Fibroblast of skin of left quadriceps (primary cell): ENCODE results near the gene UMAD1.

ENCODE experiments used
- DNase-seq, 2 experiments: peaks; one replicate each; pipeline ENCODE4 v3.0.0-alpha.2; 2013; ENCODE audit warnings: low read depth in 2 of 2

UMAD1 gene

DNA sequence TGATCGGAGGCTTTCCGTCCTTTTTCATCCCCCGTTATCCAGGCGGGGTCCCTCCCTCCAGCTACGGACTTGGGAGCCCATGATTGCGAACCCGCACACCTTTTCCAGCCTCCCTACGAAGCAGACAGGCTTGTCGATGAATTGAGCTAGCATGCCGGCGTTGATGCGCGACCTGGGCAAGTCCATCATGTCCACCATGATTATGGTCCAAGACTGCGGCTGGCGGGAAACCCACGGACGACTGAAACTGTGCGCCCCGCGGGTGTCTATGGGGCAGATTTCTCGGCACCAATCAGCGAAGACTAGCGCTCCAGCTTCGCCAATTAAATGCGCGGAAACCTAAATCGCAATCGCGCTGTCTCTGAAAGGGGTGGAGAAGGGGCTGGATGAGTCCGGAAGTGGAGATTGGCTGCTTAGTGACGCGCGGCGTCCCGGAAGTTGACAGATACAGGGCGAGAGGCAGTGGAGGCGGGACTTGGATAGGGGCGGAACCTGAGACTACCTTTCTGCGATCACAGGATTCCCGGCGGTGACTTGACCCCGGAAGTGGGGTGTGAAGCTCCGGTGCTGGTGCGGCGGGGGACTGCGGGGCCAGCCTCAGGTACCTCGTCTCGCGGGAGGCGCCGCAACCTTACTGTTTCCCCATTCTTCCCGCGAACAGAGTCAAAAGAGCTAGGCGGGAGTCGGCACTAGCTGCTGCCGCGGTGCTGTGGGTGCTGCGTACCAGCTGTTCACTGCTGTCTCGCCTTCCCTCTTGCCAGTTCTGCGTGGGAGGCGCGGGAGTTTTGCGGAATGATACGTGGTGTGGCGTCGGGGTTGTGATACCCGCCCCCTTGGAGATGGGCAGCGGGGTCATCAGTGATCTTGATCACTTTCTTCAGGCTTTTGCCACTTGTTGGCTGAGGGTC lies at the start of gene UMAD1:
UMAD1 (plus strand) TSS at position 532 of the 908 bp plus-strand sequence. CDS start 32,620 bp downstream, outside the sequence.
- peak; percentile 97 for DNase-seq

DNA sequence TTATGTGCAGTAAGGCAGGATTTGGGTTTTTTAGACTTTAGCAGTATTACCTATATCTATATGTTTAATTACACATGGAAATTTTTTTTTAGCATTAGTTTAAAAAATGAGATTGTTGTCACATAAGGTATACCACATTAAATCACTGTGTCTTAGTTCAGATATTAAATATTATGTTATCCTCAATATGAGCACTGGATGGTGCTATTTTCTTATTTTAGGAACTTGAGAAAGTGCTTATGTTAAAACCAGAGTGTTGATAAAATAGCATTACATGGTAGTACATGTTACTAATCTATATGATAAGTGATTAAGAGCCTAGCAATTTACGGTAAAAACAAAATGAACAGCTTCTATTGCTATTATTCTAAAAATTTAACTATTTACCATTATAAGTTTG lies 45.1 kb upstream of the UMAD1 start:
- peak; percentile 4 to 6 for DNase-seq

DNA sequence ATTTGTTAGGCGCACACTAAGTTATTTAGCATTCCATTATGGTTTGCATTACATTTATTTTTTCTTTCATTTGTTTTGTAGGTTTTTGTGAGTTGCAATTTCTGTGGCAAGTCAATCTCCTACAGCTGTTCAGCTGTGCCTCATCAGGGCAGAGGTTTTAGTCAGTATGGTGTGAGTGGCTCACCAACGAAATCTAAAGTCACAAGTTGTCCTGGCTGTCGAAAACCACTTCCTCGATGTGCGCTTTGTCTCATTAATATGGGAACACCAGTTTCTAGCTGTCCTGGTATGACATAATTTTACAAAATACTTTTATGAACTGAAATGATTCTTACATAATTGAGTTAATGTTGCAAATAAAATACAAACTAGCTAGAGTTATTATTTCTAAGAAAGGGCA lies 44.4 kb upstream of the UMAD1 start:
- DNase-seq: no peak

DNA sequence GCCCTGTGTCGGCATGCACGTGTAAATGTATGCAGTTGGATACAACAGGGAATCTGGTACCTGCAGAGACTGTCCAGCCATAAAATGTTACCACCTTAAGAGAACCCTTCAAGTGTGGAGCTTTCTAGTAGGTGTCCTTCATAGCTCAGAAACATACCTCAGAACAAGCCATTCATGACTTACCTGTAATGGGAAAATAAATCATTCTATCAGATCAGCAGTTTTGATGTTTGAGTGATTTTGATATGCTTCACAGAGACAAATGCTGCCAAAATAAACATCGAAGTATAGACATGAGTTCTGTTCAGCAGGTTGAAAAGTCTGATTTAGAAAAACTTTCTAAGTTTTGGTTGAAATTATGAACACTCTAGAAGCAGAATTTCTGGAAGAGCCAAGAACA lies 33.5 kb upstream of the UMAD1 start:
- no peak for DNase-seq

DNA sequence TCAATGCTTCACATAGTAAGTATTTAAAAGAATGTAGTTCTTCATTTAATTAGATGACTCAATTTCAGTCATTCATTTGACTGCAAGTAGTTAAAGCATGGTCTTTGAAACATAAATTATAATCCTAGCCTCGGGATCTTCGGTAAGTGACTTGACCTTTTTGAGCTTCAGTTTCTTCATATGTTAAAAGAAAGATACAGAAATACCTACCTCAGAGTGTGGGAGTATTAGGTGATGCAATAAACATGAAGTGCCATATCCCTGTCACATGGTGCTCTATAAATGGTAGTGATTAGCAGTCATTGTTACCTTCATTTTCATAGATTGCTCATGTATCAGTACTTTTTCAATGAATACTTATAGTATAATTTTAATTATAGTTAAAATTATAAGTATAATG lies 31.2 kb upstream of the UMAD1 start:
- DNase-seq: no peak

DNA sequence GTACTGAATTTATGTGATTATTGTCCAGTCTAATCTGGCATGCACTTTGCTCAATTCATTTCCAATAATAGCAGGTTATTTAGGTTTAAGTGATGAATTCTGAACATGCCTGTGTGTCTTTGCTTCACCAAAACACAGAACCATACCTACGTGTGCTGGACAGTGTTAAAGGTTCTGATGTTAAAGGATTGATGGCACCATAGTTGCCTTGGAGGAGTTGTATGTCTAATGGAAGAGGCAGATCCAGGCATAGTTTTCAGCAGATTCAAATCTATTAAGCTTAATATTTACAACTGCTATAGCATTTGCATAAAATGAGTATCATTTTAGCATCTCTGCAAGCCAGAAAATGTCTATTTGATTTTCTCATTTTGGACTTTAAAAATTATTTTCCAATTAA lies 28.0 kb upstream of the UMAD1 start:
- DNase-seq: no peak

DNA sequence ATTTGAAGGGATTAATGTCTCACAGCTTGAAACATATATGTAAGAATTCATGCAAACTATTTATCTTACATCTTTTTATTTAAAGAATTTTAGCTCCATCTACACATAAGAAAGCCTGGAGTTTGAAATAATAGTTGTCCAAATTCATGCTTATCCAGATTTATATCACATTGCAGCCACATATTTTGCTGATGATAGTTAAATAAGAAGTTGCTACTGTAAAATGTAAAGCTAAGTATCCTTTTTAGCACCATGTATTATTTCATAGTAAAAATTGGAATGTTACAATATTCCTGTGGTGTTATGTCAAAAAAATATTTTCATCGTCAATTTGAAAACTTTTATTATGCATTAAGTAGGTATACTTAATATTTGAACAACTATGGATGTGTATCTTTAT lies 27.3 kb upstream of the UMAD1 start:
- DNase-seq: no peak

DNA sequence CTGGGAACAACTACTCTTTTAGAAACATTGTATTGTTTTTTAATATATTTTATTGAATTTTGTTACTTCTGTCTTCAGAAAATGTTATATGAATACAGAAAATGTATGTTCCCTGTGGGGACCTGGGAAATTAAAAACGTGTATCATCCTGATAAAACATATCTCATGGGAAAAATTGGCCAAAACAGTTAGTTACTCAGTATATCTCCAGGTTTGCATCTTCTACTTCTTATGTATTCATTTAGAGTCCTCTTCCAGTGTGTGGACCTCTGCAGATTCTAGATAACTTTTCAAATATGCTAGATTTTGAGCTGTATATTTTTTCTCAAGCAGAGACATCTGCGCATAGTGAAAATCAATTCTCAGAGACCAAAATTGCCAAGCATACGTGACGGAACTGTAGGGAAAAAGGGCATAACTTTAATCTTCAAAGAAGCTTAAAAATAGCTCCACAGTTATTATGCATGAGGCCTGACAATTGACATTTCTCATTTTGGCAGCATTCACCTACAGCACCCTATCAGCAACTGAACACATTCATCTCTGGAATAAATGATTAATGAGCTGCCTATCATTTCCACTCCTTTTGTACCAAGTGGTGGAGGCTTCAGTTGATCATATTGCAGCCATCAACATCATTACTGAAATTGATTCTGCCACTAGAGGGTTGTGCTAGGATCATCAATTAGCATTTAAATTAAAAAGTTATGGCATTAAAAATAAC lies 26.4 kb upstream of the UMAD1 start:
- no peak for DNase-seq

DNA sequence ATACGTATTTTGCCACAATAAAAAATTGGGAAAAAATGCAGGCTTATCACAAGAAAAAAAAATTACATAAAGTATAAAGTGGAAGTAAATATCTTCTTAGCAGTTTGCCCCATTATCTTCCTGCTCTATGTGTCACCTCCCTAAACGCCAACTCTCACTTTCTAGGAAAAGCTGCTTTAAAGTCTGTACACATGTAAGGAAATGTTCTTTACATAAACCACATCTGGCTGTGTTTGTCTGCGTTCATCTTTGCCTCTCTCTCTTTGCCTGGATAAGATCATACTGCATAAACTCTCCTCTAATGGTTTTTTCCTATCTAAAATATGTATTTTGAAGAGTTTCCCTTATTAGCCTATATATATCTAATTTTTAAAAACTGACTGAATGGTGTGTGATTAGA lies 23.0 kb upstream of the UMAD1 start:
- no peak for DNase-seq

DNA sequence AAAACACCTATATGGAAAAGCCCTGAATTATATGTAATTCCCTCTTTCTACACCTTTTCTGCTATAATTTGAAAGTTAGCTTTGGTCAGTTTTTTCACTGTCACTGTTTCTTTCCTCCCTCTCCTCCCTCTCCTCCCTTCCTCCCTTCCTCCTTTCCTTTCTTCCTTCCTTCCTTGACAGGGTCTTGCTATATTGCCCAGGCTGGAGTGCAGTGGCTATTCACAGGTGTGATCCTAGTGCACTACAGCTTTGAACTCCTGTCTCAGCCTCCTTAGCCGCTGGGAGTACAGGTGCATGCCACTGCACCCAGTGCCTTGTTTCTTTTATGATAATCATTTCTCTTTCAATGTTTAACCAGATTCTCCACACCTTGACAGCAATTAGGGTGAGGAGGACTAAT lies 22.1 kb upstream of the UMAD1 start:
- DNase-seq: no peak

DNA sequence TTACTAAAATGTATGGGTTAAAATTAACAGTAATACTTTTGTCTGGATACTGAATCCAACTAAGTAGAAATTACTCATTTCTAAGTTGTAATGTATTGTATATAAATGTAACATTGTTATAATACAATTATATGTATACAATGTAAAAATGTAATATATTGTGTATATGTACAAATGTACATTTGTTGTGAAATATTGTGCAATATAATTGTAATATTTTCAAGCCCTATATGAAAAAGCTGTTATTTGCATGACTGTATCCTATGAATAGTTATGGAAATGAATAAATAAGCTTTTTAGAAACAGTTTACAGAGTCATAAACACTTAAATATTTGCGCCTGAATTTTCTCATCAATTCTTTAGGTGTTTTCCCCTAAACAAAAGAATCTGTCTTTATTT lies 20.3 kb upstream of the UMAD1 start:
- no peak for DNase-seq

DNA sequence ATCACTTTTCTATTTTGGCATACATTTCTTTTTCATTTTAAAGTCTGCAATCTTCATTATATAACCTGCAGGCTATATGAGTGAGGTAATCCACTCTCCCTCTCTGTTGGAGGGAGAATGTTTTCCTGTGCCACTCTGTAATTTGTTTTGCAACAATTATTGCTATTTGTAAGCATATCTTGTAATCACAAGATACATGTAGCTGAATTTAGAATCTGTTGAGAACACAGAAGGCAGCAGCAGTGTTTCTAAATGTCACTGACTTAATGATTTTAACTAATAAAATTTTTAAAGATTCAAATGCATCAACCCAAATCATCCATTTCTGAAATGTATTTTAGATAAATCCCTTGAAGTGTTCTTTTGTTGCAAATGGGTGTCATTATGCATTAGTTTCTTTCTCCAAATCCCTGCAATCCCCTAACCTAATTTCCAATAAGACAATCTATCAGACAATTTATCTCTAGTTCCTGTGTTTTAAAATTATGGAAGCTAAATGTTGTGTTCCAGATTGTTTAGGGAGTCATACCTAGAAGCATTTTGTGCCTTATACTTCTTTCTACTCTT lies 19.8 kb upstream of the UMAD1 start:
- no peak for DNase-seq

DNA sequence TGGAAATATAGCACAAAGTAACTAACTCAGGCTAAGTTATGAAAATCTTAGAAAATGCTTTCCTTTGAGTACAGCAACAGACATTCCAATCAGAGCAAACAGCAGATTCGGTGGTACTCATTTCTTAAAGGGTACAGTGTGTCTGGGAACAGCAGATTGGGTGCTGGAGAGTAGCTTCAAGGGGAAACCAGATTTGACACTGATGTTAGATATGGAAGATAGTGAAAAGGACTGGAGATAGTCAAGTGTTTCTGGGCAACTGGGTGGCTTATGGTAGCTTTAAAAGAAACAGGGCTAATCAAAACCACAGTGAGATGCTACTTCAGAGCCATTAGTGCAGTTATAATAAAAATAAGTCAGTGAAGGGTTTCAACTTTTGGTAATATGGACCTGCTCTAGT lies 12.1 kb upstream of the UMAD1 start:
- no peak for DNase-seq

DNA sequence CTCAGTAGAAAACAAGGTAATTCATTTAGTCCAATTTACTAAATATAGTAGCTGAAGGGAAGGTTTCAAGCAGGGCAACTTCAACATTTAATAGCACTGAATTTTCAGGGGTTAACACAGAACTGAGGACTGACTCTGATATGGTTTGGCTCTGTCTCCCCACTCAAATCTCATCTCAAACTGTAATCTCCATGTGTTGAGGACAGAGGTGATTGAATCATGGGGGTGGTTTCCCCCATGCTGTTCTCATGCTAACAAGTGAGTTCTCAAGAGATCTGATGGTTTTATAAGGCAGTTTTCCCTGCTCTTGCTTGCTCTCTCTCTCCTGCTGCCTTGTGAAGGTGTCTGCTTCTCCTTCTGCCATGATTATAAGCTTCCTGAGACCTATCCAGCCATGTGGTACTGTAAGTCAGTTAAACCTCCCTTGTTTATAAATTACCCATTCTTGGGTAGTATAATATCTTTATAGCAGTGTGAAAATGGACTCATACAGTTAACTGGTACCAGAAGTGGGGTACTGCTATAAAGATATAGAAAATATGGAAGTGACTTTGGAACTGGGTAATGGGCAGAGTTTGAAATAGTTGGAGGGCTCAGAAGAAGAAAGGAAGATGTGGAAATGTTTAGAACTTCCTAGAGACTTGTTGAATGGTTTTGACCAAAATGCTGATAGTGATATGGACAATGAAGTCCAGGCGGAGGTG lies 9.8 kb upstream of the UMAD1 start:
- no peak for DNase-seq

DNA sequence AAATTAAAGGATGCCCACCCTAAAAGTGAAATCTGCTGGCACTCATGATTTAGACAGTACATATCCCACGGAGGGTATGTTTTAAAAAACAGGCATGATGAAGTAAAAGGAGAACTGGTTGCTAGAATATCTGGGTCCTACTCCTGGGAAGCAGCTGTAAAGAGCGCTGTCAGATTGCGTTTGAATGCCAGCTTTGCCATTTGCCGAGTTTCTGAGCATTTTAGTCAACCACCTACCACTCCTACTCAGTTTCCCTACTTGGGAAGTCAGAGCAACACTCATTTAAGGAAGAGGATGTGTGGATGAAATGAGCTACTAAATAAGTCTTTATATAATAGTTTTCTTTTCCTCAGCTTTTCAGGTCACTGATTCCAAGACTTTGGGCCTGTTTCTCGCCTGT lies 1.1 kb upstream of the UMAD1 start:
- no peak for DNase-seq

DNA sequence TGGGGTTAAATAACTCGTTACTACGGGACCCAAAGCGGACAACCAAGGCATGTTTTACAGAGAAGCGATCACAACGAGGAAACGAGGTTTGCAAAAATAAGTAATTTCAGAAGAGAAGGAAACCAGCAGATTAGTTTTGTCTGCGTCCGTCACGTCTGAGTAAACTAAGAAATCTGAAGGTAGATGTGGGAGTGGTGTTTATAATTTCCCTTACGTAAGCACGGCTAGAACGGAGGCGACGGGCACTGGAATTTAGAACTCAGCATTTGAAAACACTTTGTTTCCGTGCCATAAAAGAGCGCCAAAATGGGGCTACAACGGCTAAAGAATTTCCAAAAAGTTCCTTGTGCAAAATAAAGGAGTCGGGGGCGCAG lies 718 bp upstream of the UMAD1 start:
- no peak for DNase-seq

DNA sequence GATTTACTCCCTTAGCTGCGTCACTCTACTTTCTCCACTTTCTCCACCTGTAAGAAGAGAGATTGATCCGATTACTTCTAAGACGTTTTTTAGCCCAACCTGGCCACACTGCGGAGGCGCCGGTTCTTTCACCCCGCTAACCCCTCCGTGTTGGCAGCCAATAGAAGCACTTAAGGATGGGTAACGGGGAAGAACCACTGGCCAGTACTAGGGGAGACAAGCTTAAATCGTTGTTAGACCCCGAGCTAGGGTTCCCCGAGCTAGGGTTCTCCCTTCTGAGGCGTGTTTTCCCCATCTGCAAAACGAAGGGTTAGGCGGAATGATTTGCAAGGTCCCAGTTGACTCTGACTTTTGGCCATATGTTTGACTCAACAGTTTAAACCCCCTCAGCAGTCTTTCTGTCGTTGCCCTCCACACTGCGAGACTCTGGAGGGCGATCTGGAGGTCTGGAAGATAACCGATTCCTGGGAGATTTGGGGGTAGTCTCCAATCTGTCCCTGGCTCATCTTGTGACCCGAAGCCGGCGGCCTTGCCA lies 644 bp downstream of the UMAD1 start:
- no peak for DNase-seq

DNA sequence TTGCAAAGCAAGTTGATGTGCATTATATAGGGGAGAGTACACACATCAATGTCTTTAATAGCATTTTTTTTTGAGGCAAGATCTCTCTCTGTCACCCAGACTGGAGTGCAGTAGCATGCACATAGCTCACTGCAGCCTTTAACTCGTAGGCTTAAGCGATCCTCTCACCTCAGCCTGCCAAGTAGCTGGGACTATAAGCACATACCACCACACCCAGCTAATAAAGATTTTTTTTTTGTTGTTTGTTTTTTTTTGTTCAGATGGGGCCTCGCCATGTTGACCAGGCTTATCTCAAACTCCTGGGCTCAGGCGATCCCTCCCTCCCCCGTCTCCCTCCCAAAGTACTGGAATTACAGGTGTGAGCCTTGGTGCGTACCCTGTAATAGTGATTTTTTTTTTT lies 1.5 kb downstream of the UMAD1 start:
- no peak for DNase-seq

DNA sequence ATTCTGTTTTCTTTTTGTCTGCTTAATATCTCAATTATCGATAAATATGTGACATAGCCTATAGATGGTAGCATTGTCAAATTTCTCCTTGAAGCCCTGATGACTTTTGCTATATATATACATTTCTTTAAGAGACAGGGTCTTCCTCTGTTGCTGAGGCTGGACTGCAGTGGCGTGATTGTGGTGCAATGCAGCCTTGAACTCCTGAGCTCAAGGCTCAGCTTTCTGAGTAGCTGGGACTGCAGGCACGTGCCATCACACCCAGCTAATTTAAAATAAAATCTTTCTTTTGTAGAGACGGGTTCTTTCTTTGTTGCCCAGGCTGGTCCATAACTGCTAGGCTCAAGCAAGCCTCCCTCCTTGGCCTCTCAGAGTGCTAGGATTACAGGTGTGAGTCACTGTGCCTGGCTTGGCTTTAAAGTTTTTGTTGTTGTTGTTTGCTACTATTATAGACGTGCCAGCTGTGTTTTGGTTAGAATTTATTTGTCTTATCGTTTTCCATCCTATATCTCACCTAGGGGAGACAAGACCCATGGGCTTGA lies 7.0 kb downstream of the UMAD1 start:
- no peak for DNase-seq

DNA sequence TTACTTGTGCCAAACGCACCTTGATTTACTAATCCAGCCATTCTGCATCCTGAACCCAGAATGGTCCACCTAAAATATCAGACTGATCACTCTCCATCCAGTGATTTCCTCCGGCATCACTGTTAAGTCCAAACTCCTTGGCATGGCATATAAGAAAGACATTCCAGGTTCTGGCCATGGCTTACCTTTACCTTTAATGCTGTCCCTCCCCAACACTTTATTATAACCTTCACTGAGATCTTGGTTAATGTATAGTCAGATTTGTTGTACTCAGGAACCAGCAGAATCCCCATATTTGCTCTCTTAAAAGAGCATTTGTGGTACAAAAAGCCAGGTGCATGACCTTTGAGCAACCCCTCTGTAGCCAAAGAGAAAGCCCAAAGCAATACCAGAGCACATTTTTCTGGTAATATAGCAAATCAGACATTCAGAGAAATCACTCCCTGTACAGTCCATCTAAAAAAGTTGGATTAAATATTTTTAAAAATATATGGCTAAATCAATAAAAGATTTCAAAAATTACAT lies 10.2 kb downstream of the UMAD1 start:
- no peak for DNase-seq

DNA sequence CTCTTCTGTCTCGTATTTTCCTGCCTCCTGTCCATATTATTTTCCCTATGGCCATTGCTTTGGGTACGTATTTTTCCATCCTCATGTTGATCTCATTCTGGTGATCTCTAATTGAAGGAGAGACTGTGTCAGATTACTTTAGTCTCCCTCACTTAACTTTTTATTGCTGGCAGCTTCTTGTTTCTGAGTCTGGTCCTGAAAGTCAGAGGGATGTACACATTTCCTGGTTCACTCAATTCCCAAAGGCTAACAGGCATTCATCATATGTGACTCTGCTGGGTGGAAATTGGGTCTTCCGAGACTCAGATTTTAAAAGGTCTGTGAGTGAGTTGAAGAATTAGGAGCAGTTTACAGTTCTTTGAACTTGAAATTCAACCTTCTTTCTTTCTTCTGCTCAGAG lies 10.9 kb downstream of the UMAD1 start:
- DNase-seq: no peak
